Trophoblast cell (in vitro differentiated cells and primary cell): ENCODE measurements around the gene SLC41A3.
"Not testable (repeated sequence)": the region's sequence is repeated elsewhere in the genome, so short reads cannot be mapped to it uniquely, and the experiment has no call there.

Source experiments
- DNase-seq, 2 donors: peaks; one replicate each; pipeline ENCODE4 v3.0.0-alpha.2; 2016
- H2AFZ ChIP-seq: 2 replicates; pipeline ENCODE4 v1.6.1; 2013; ENCODE audit warnings: low read length, moderate library complexity, mild to moderate bottlenecking; ENCODE audit not compliant: insufficient read depth, poor library complexity
- H2AK5ac ChIP-seq: 2 replicates; pipeline ENCODE4 v1.6.1; 2013; ENCODE audit warnings: mild to moderate bottlenecking, low read length
- H2BK120ac ChIP-seq: 2 replicates; pipeline ENCODE4 v1.6.1; 2013; ENCODE audit warnings: low read length, mild to moderate bottlenecking, moderate library complexity; ENCODE audit not compliant: insufficient read depth, poor library complexity
- H2BK12ac ChIP-seq: 2 replicates; pipeline ENCODE4 v1.6.1; 2013; ENCODE audit warnings: mild to moderate bottlenecking, low read length, moderate library complexity
- H2BK5ac ChIP-seq: 2 replicates; pipeline ENCODE4 v1.6.1; 2013; ENCODE audit warnings: low read length, low read depth, moderate library complexity, mild to moderate bottlenecking; ENCODE audit not compliant: poor library complexity
- H3K14ac ChIP-seq: 2 replicates; pipeline ENCODE4 v1.6.1; 2013; ENCODE audit warnings: mild to moderate bottlenecking, low read length
- H3K18ac ChIP-seq: 2 replicates; pipeline ENCODE4 v1.6.1; 2013; ENCODE audit warnings: mild to moderate bottlenecking, low read length
- H3K23ac ChIP-seq: 2 replicates; pipeline ENCODE4 v1.6.1; 2013; ENCODE audit warnings: low read length
- H3K27ac ChIP-seq: 2 replicates; pipeline ENCODE4 v1.5.1; 2013; ENCODE audit warnings: low read depth, mild to moderate bottlenecking, inconsistent platforms, low read length, moderate library complexity
- H3K27me3 ChIP-seq: 2 replicates; pipeline ENCODE4 v1.6.1; 2013; ENCODE audit warnings: inconsistent platforms, mild to moderate bottlenecking, low read length, moderate library complexity; ENCODE audit not compliant: insufficient read depth
- H3K36me3 ChIP-seq, 2 experiments: 1 replicate in 1 of 2; 2 replicates in 1 of 2; pipeline ENCODE4 v1.6.1; 2013; ENCODE audit warnings: low read length in 2 of 2, mild to moderate bottlenecking in 2 of 2, moderate library complexity in 1 of 2; ENCODE audit not compliant: insufficient read depth in 2 of 2, control insufficient read depth in 1 of 2
- H3K4ac ChIP-seq: 2 replicates; pipeline ENCODE4 v1.6.1; 2013; ENCODE audit warnings: low read depth, mild to moderate bottlenecking, low read length, moderate library complexity
- H3K4me1 ChIP-seq, 2 experiments: 1 replicate in 1 of 2; 2 replicates in 1 of 2; pipeline ENCODE4 v1.6.1; 2013; ENCODE audit warnings: low read length in 2 of 2, mild to moderate bottlenecking in 2 of 2, moderate library complexity in 1 of 2; ENCODE audit not compliant: insufficient read depth in 2 of 2, control insufficient read depth in 1 of 2
- H3K4me2 ChIP-seq: 2 replicates; pipeline ENCODE4 v1.6.1; 2013; ENCODE audit warnings: inconsistent platforms, mild to moderate bottlenecking, low read length, moderate library complexity
- H3K4me3 ChIP-seq: 2 replicates; pipeline ENCODE4 v1.5.1; 2013; ENCODE audit warnings: mild to moderate bottlenecking, low read depth, low read length, inconsistent platforms
- H3K79me1 ChIP-seq: one replicate; pipeline ENCODE4 v1.6.1; 2013; ENCODE audit warnings: low read length
- H3K79me2 ChIP-seq: 2 replicates; pipeline ENCODE4 v1.6.1; 2013; ENCODE audit warnings: low read length, mild to moderate bottlenecking; ENCODE audit not compliant: control insufficient read depth, insufficient read depth, poor library complexity
- H3K9ac ChIP-seq: 2 replicates; pipeline ENCODE4 v1.6.1; 2013; ENCODE audit warnings: mild to moderate bottlenecking, low read length
- H3K9me3 ChIP-seq: 2 replicates; pipeline ENCODE4 v1.6.1; 2013; ENCODE audit warnings: low read depth, mild to moderate bottlenecking, control low read depth, inconsistent platforms, low read length; ENCODE audit not compliant: insufficient read depth
- H4K12ac ChIP-seq: 2 replicates; pipeline ENCODE4 v1.6.1; 2013; ENCODE audit warnings: low read depth, mild to moderate bottlenecking, low read length, moderate library complexity
- H4K8ac ChIP-seq: 2 replicates; pipeline ENCODE4 v1.6.1; 2013; ENCODE audit warnings: low read depth, mild to moderate bottlenecking, low read length, moderate library complexity
- H4K91ac ChIP-seq: one replicate; pipeline ENCODE4 v1.6.1; 2013; ENCODE audit warnings: low read depth, mild to moderate bottlenecking, low read length, moderate library complexity
- WGBS: extraction: QIAGEN DNeasy Blood & Tissue Kit; methylation state at CpG from one replicate; pipeline ENCODE4 v1.1.7; 2013; ENCODE audit warnings: missing lambda C conversion rate; ENCODE audit not compliant: insufficient read length, insufficient coverage; ENCODE audit errors: extremely low coverage; 5-methylcytosine and 5-hydroxymethylcytosine counted together

SLC41A3 gene

GRCh38 chr3:126040386-126040785, 43.5 kb downstream of the SLC41A3 start:
- H4K12ac ChIP-seq = no peak overlapping the region
- no peak overlapping the region for H3K9ac ChIP-seq
- peaks cover 0 to 3% of the 10 kb centered on the region in 2 experiments for H3K36me3 ChIP-seq
- no peak overlapping the region for H2BK120ac ChIP-seq
- H3K4me2 ChIP-seq = no peak overlapping the region
- no peak overlapping the region for H2BK5ac ChIP-seq
- no peaks in the 10 kb centered on the region for H3K4me1 ChIP-seq
- H3K9me3 ChIP-seq = peaks cover 3% of the 10 kb centered on the region
- WGBS = no CpG with 5 or more reads among the region's 4 CpGs
- no peak overlapping the region for H4K8ac ChIP-seq
- no peaks in the 10 kb centered on the region for H3K27me3 ChIP-seq
- H3K4me3 ChIP-seq = no peak overlapping the region
- H4K91ac ChIP-seq = no peak overlapping the region
- no peak overlapping the region for H2AFZ ChIP-seq
- no peak overlapping the region for H3K18ac ChIP-seq
- no peak for DNase-seq
- no peak overlapping the region for H3K4ac ChIP-seq
- no peak overlapping the region for H2AK5ac ChIP-seq
- no peak overlapping the region for H3K23ac ChIP-seq
- no peak overlapping the region for H3K27ac ChIP-seq
- H3K79me1 ChIP-seq = no peaks in the 10 kb centered on the region
- no peaks in the 10 kb centered on the region for H3K79me2 ChIP-seq
- no peak overlapping the region for H2BK12ac ChIP-seq
- no peak overlapping the region for H3K14ac ChIP-seq

DNA sequence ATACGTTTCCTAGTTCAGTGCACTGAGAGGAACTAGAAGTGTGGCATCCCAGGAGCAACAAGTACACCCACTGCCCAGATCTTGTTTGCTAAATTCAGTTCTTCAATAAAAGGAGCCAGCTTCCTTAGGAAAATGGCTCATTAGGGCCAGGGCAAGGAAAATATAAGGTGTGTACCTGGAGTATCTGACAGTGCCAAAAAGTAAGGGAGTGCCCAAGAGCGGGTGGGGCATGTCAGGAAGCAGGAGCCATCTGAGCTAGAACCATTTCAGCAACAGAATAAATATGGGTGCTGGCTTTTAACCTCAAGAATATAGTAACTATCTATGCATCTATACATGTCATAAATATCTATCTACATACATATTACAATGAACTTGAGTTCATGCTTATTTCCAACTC, 44.1 kb downstream of the SLC41A3 start:
- no CpG with 5 or more reads among the region's 2 CpGs for WGBS

GRCh38 chr3:126038791-126039190, 45.1 kb downstream of the SLC41A3 start:
- H2AK5ac ChIP-seq, H3K23ac ChIP-seq, H2BK12ac ChIP-seq, DNase-seq, H3K18ac ChIP-seq, H3K4ac ChIP-seq, H3K79me1 ChIP-seq, H3K27ac ChIP-seq, H3K14ac ChIP-seq, H3K9ac ChIP-seq, H3K27me3 ChIP-seq, H3K36me3 ChIP-seq, H4K91ac ChIP-seq, H4K12ac ChIP-seq, H3K79me2 ChIP-seq, H2BK5ac ChIP-seq, H3K4me1 ChIP-seq, H2BK120ac ChIP-seq, H3K4me2 ChIP-seq, H4K8ac ChIP-seq, H3K4me3 ChIP-seq, H3K9me3 ChIP-seq, H2AFZ ChIP-seq: not testable (repeated sequence)
- no CpG with 5 or more reads among the region's 2 CpGs for WGBS

More for the DNA sequence above, 44.1 kb downstream of the SLC41A3 start:
- Histone ChIP-seq H3K4me3 (no peak overlapping the region), H2AK5ac (no peak overlapping the region), H2AFZ (no peak overlapping the region), H3K27ac (no peak overlapping the region), H4K12ac (no peak overlapping the region), H3K18ac (no peak overlapping the region), H3K14ac (no peak overlapping the region), H3K27me3 (no peaks in the 10 kb centered on the region), H3K23ac (no peak overlapping the region), H3K79me1 (no peaks in the 10 kb centered on the region), H2BK12ac (no peak overlapping the region), H3K4ac (no peak overlapping the region), H4K91ac (no peak overlapping the region), H3K4me2 (no peak overlapping the region), H3K4me1 (no peaks in the 10 kb centered on the region), H2BK5ac (no peak overlapping the region), H4K8ac (no peak overlapping the region), H3K36me3 (peaks cover 0 to 3% of the 10 kb centered on the region in 2 experiments), H3K79me2 (no peaks in the 10 kb centered on the region), H3K9me3 (peaks cover 3% of the 10 kb centered on the region), H3K9ac (no peak overlapping the region), H2BK120ac (no peak overlapping the region)
- DNase-seq = no peak

DNA sequence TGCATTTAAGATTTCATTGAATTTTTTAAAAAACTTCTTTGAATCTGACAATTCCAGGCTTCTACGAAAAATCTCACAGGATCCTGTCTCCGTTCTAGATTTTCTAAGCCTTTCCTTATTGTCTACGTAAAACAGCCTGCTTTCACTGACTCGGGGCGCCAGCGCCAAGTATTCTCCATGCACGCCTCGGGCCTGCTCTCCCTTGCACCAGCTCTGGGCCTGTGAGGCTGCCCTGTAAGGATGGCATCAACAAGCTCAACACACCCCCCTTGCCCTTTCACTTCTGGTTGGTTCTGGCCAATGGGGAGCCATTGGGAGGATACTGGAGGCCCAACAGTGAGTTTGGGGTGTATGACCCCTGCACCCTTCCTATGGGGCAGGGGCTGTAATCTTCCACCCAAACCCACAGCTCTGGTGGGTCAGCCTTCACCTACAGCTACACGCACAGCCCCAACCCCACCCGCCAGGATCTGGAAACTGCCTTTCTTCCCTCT, 47.8 kb downstream of the SLC41A3 start:
- H4K12ac ChIP-seq = no peak overlapping the region
- no peaks in the 10 kb centered on the region for H3K4me1 ChIP-seq

More for the DNA sequence above, 47.8 kb downstream of the SLC41A3 start:
- Histone ChIP-seq H3K23ac (no peak overlapping the region), H2BK12ac (no peak overlapping the region), H3K36me3 (peaks cover 0 to 3% of the 10 kb centered on the region in 2 experiments), H2BK5ac (no peak overlapping the region), H3K27me3 (no peaks in the 10 kb centered on the region), H3K79me2 (no peaks in the 10 kb centered on the region), H4K8ac (no peak overlapping the region), H3K79me1 (no peaks in the 10 kb centered on the region), H3K18ac (no peak overlapping the region), H3K27ac (no peak overlapping the region), H3K4me2 (no peak overlapping the region), H3K4me3 (no peak overlapping the region), H3K4ac (no peak overlapping the region), H2BK120ac (no peak overlapping the region), H2AFZ (no peak overlapping the region), H3K14ac (no peak overlapping the region), H4K91ac (no peak overlapping the region), H2AK5ac (no peak overlapping the region), H3K9me3 (peaks cover 3% of the 10 kb centered on the region), H3K9ac (no peak overlapping the region)
- DNase-seq = no peak
- WGBS = no CpG with 5 or more reads among the region's 10 CpGs
